Loucy (cell line): Measurements from ENCODE around the gene CDADC1.

Source experiments
- H2AFZ ChIP-seq: fragments of 200-600 bp; sonication (generic); 2 replicates; pipeline ENCODE4 v1.6.0; 2016; ENCODE audit warnings: antibody characterized with exemption, mild to moderate bottlenecking, low read length, moderate library complexity
- H3F3A ChIP-seq: fragments of 200-600 bp; 2 replicates; pipeline ENCODE4 v1.6.0; 2016; ENCODE audit warnings: antibody characterized with exemption, low read depth, mild to moderate bottlenecking
- H3K27me3 ChIP-seq: fragments of 200-600 bp; sonication (generic); 2 replicates; pipeline ENCODE4 v1.6.1; 2014; ENCODE audit warnings: low read length, mild to moderate bottlenecking; ENCODE audit not compliant: insufficient read depth, poor library complexity, severe bottlenecking
- H3K36me3 ChIP-seq: fragments of 200-600 bp; sonication (generic); 2 replicates; pipeline ENCODE4 v1.6.1; 2016; ENCODE audit warnings: low read length; ENCODE audit not compliant: insufficient read depth
- H3K4me1 ChIP-seq: fragments of 200-600 bp; sonication (generic); 2 replicates; pipeline ENCODE4 v1.5.1; 2014; ENCODE audit warnings: low read length, mild to moderate bottlenecking; ENCODE audit not compliant: insufficient read depth, poor library complexity, severe bottlenecking
- H3K4me2 ChIP-seq: fragments of 200-600 bp; sonication (generic); 2 replicates; pipeline ENCODE4 v1.6.0; 2014; ENCODE audit warnings: antibody characterized with exemption, low read length, low read depth, mild to moderate bottlenecking; ENCODE audit not compliant: poor library complexity, severe bottlenecking
- H3K4me3 ChIP-seq: fragments of 200-600 bp; sonication (generic); 2 replicates; pipeline ENCODE4 v1.5.1; 2014; ENCODE audit warnings: low read length, mild to moderate bottlenecking, mixed read lengths; ENCODE audit not compliant: poor library complexity, severe bottlenecking
- H3K79me2 ChIP-seq: fragments of 200-600 bp; sonication (generic); 2 replicates; pipeline ENCODE4 v1.6.1; 2014; ENCODE audit warnings: low read length; ENCODE audit not compliant: insufficient read depth
- H3K9ac ChIP-seq: fragments of 200-600 bp; sonication (generic); 2 replicates; pipeline ENCODE4 v1.6.0; 2014; ENCODE audit warnings: mild to moderate bottlenecking, low read depth, low read length, moderate library complexity; ENCODE audit not compliant: poor library complexity, severe bottlenecking
- H3K9me2 ChIP-seq: fragments of 200-600 bp; sonication (generic); replicated peaks from 2 replicates; pipeline ENCODE4 v1.6.1; 2016; ENCODE audit warnings: low read depth, low read length, mixed read lengths
- H3K9me3 ChIP-seq: fragments of 200-600 bp; sonication (generic); 2 replicates; pipeline ENCODE4 v1.6.1; 2014; ENCODE audit warnings: mild to moderate bottlenecking, antibody characterized with exemption, low read length, low read depth; ENCODE audit not compliant: insufficient read depth
- H4K20me1 ChIP-seq: fragments of 200-600 bp; sonication (generic); 2 replicates; pipeline ENCODE4 v1.6.0; 2014; ENCODE audit warnings: antibody characterized with exemption, low read length, mild to moderate bottlenecking; ENCODE audit not compliant: insufficient read depth, poor library complexity, severe bottlenecking
- CTCF ChIP-seq: fragments of 200-600 bp; sonication (generic); conservative IDR thresholded peaks from 2 replicates; pipeline ENCODE4 v1.5.1; 2014; ENCODE audit warnings: mild to moderate bottlenecking, antibody characterized with exemption, low read length
- EZH2phosphoT487 ChIP-seq: fragments of 200-600 bp; IDR thresholded peaks from 2 replicates; pipeline ENCODE4 v1.6.1; 2018; ENCODE audit warnings: antibody characterized with exemption, mild to moderate bottlenecking, moderate library complexity, borderline replicate concordance

CDADC1 gene

GRCh38 chr13:49220036-49220855, 27.5 kb upstream of the CDADC1 start, which contains the start of gene MLNR:
MLNR (plus strand) TSS chr13:49220338; CDS start chr13:49220338, 0 bp downstream.
- Histone ChIP-seq H3K9ac (no peak within 1 kb of the TSS), H3K9me3 (no peaks in the 10 kb centered on the region), H3K9me2 (no peaks in the 10 kb centered on the region), H3K4me3 (peak within 1 kb of the TSS; percentile 61), H3K4me2 (peak within 1 kb of the TSS; percentile 59), H3K4me1 (peaks cover 2% of the 10 kb centered on the region), H2AFZ (peak within 1 kb of the TSS; percentile 62; the same call in 1 of the 2 replicates), H3K36me3 (no peaks in the 10 kb centered on the region), H3K79me2 (no peaks in the 10 kb centered on the region), H3K27me3 (peaks cover 13% of the 10 kb centered on the region), H4K20me1 (no peaks in the 10 kb centered on the region), H3F3A (no peaks in the 10 kb centered on the region)
- TF ChIP-seq EZH2phosphoT487 (no peak), CTCF (no peak)

- Histone ChIP-seq H3K4me3 (no peak overlapping the region), H3K79me2 (no peaks in the 10 kb centered on the region), H3K9me2 (no peaks in the 10 kb centered on the region), H3K27me3 (peaks cover 13% of the 10 kb centered on the region), H4K20me1 (no peaks in the 10 kb centered on the region), H3F3A (no peaks in the 10 kb centered on the region), H3K4me1 (no peaks in the 10 kb centered on the region), H3K4me2 (no peak overlapping the region), H3K36me3 (no peaks in the 10 kb centered on the region), H3K9ac (no peak overlapping the region), H3K9me3 (no peaks in the 10 kb centered on the region), H2AFZ (no peak overlapping the region)
- no peak for TF ChIP-seq EZH2phosphoT487
- no peak for TF ChIP-seq CTCF
Observed at GRCh38 chr13:49220856-49221589, 26.7 kb upstream of the CDADC1 start.

GRCh38 chr13:49221590-49221965, 26.1 kb upstream of the CDADC1 start:
- no peaks in the 10 kb centered on the region for H3K9me3 ChIP-seq
- no peaks in the 10 kb centered on the region for H3K36me3 ChIP-seq
- TF ChIP-seq CTCF (no peak), EZH2phosphoT487 (no peak)
- no peaks in the 10 kb centered on the region for H3K9me2 ChIP-seq
- H3K9ac ChIP-seq: no peak overlapping the region
- H3K4me3 ChIP-seq: no peak overlapping the region
- H4K20me1 ChIP-seq: no peaks in the 10 kb centered on the region
- H3K4me1 ChIP-seq: no peaks in the 10 kb centered on the region
- no peaks in the 10 kb centered on the region for H3K79me2 ChIP-seq
- H3F3A ChIP-seq: no peaks in the 10 kb centered on the region
- H3K27me3 ChIP-seq: peaks cover 13% of the 10 kb centered on the region
- H2AFZ ChIP-seq: no peak overlapping the region
- H3K4me2 ChIP-seq: no peak overlapping the region
